Left ventricle myocardium superior (tissue), 1 donor: ENCODE data around the gene ARHGAP28. TPM values are rescaled to one million over a fixed set of nuclear protein-coding genes. Genes with fewer than 3 reads are reported as not detected.

Experiments
- ATAC-seq: fragments of 200-7000 bp; cut with Tn5 transposase; one replicate; pipeline ENCODE4 v1.9.1; 2020; ENCODE audit warnings: mild to moderate bottlenecking, moderate library complexity
- DNase-seq: peaks from one replicate; pipeline ENCODE4 v3.0.0-alpha.2; 2020
- intact Hi-C: fragments of 100-400 bp; cut with micrococcal nuclease; formaldehyde crosslinking; loops from one replicate; pipeline ENCODE4 v1.11.0; 2022
- long read RNA-seq: library from polyadenylated mRNA; unstranded; transcript quantifications from one replicate; pipeline ENCODE4 v2.0.0, GENCODE V29; 2021
- total RNA-seq: library from RNA; stranded (reverse); fragmentation: NEBNext Ultra II Directional; extraction: Animal tissue kit (Norgen Biotek cat#: 25700); gene quantifications from one replicate; pipeline ENCODE4 v1.2.1, GENCODE V29; 2021
- donor health status: DM: no; HTN: yes; CAD: no; lungs with severe emphysema.

Gene ARHGAP28
- total RNA-seq: 1.4 TPM
- long read RNA-seq: 0 reads

DNA sequence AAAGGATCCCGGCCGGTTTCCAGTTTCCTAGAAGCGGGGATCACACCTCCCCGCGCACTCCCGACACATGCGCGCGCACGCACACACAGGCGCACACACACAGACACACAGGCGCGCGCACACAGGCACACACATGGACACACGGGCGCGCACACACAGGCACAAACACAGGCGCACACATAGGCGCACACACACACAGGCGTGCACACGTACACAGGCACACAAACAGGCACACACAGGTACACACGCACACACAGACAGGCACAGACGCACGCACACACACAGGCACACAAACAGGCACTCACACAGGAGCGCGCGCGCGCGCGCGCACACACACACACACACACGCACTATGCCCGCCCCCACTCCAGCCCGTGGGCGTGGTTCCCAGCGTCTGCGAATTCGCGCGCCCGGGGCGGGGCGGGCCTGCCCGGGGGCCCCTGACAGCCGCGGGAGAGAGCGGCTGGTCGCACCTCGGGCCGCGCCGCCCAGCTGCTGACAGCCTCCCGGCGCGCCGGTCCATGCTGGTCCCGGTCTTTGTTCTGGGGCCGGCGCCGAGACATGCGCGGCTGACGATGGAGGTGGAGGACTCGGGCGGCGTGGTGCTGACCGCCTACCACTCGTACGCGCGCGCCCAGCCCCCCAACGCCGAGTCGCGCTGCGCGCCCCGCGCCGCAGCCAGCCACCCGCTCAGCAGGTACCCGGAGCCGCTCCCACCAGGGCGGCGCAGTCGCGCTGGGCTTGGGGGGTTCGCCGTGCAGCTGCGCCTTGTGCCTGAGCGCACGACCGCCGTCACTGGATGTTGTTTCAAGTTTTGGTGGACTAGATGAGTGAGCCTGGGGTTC lies at the start of gene ARHGAP28:
Gene ARHGAP28 (plus strand): TSS at position 470 of the 845 bp plus-strand sequence. CDS start 106 bp downstream, at position 576.
- intact Hi-C loops: no loop called here
- ATAC-seq (peak; percentile 96), DNase-seq (peak; percentile 92)

DNA sequence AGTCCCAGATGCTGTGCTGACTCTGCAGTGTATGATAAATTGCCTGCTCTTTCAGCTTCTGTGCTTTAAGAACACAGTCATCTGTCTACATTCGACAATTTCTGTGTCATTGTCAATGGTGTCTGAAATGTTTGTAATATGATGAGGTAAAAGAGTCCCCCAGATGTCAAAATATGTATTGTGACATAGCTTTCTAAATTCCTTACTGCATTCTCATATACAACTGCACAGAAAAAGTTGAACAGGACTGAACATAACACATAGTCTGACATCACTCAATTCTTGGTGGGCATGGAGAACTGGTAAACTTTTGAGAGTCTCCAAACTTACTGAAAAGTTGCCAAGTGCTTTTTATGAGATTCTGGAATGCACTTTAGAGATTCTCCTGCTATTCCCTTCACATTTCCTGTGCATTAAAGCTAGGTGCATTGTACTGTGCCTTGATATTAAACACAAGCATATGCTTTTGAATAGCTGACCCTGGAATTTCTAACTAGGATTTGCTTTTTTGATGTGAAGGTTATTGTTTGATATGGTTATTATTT lies 48.1 kb upstream of the ARHGAP28 start:
- intact Hi-C loops: no loop called here
- DNase-seq: no peak
- no peak for ATAC-seq

DNA sequence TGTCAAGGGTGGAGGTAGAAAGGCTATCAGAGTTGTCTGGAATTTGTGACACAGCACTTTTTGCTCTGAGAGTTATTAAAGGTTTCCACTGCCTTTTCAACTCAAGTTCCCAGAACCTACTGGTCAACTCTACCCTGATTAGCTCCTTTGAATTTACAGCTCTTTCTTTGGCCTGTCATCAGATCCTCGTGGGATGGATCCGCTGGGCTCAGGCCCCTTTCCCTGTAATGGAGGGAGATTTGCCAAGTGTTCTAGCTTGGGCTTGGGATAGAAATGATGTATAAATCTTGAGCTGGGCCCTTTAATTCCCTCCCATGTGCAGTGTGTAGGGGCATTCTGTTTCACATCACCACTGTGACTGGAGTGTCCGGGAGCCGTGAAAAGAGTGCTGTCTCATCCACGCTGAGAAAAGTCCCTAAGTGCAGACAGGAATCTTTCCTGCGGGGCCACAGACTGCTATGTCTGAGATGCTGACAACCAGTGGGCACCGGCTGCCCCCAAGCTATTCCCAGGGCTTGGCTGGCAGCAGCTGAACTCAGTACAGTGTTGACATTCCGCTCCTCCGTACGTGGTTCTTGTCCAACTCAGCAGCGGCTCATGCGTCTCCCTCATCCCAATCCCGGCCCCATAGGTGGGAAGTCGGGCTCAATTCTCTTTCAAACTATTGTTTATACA lies 46.9 kb upstream of the ARHGAP28 start:
- ATAC-seq: no peak
- DNase-seq: no peak
- intact Hi-C loops: no loop called here

DNA sequence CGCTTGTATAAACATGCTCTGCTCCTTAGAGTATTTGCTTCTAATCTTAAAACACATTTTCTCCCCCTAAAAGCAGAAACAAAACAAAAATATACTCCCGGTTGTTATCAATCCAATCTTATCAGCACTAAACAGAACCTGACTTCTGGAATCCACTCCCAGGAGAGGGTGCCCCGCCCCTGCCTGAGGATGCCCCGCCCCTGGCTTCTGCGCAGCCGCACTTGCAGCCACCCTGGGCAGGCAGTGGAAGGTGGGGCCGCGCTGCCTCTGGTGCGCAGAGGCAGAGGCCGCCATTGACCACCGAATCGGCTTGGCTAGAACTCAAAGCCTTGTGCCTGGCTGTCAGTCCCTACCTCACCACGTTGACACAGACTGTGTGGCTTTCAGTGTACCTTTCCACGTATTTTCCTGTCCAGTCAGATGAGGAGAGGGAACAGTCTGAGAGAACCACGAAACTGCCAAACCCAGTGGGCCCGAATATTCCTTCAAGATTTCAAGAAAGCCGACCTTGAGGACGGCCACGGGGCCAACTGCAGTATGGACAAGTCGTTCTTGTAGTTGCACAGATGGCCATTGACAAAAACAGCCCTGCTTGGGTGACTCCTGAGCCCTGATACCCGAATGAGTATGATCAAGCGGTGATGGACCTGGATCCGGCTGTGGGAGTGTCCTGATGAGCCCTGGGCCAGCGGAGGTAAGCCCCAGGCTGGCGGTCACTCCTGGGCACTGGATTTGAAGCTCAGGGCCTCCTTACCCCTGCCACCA lies 46.2 kb upstream of the ARHGAP28 start:
- intact Hi-C loops: no loop called here

DNA sequence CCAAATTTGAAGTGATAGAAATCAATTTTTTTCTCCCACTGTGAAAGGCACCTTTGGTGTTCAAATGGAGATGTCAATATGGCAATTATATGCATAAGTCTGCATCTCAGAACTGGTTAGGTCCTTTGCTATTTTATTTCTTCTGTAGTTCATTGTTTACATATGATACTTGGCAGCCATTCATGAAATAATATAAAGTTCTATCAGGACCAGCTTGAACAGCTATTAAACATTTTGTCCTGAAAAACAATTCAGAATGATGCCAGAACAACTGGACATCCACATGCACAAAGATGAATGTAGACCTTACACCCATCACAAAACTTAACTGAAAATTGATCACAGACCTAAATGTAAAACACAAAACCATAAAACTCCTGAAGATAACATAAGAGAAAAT lies 41.8 kb upstream of the ARHGAP28 start:
- intact Hi-C loops: no loop called here
- no peak for DNase-seq
- ATAC-seq: no peak

More for the DNA sequence above, 46.2 kb upstream of the ARHGAP28 start:
- no peak for DNase-seq
- no peak for ATAC-seq

GRCh38 chr18:6708890-6709289 lies 20.6 kb upstream of the ARHGAP28 start:
- DNase-seq (no peak), ATAC-seq (no peak)
- intact Hi-C loops: no loop called here

DNA sequence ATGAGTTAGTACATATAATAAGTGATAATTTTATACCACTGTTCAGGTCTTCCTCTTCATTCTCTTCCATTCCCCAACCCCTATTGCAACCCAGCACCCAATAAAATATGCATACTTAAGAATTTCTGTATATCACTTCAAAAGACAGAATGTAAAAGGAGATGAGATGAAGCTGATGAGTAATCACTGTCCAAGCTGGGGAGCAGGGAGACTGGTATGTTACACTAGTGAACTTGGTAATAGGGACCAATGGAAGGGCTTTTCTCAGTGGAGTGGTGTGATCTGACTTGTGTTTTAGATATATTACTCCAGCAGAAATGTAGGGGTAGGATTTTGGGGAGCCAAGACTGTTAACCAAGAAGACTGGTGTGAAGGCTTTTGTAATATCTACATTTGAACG lies 18.0 kb upstream of the ARHGAP28 start:
- no peak for ATAC-seq
- intact Hi-C loops: no loop called here
- no peak for DNase-seq

GRCh38 chr18:6712401-6712800 lies 17.1 kb upstream of the ARHGAP28 start:
- no peak for ATAC-seq
- DNase-seq: no peak
- intact Hi-C loops: no loop called here

DNA sequence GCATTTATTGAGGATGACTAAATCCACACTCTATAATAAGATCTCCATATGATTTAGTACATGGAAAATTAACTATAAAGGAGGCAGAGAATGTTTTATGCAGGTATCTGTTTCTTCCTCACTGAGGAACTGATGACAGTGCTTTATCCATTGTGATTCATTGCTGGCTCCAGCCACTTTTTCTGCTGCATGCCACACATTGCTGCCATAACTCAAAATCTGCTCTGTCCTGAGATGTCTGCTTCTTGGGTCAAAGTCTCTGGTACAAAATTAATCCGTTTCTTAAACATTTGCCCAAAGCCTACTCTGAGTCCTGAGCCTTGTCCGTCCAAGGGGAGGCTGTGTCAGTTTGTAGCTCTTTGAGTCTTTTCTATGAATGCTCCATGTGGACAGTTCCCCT lies 15.5 kb upstream of the ARHGAP28 start:
- intact Hi-C loops: no loop called here
- ATAC-seq (no peak), DNase-seq (no peak)

GRCh38 chr18:6718267-6718666 lies 11.2 kb upstream of the ARHGAP28 start:
- no peak for ATAC-seq
- no peak for DNase-seq
- intact Hi-C loops: no loop called here

DNA sequence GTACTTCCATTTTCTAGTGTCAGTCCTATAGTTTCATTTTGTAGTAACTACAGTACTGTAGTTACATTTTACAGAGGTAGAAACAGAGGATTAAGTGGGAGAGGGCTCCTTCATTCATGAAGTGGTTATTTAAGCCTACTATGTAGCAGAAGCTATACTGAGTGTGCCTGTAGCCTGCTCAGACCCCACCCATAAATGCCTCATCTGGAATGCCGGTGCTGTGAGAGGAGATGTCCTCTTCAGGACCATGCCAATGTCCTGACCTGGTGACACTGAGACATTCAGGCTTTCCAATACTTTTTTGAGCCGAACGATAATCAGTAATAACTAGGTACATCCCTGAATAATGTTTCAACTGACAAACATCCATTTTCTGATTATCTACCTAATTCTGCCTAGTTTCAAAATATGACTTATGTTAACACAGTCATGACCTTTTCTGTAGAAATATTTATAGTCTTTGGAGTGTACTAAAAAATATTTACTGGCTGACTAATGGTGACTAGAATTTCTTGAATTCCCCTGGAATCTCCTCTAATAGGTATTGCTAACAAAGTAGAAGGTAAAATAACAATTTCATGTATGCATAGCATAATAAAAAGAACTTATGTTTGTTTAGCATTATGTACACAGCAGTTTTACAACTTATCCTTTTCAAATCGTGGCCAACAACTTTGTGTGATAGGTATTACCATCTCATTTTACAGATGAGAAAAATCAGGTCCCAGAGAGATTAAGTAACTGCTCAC lies 10.2 kb upstream of the ARHGAP28 start:
- DNase-seq (no peak), ATAC-seq (no peak)
- intact Hi-C loops: no loop called here

- DNase-seq (no peak), ATAC-seq (no peak)
- intact Hi-C loops: no loop called here
These were observed 9.4 kb upstream of the ARHGAP28 start for GRCh38 chr18:6719910-6720683.

- ATAC-seq: no peak
- intact Hi-C loops: no loop called here
- DNase-seq: no peak
These were observed 7.8 kb upstream of the ARHGAP28 start for GRCh38 chr18:6721755-6722154.

- DNase-seq (no peak), ATAC-seq (peak; percentile 54)
- intact Hi-C loops: no loop called here
These were observed 6.8 kb upstream of the ARHGAP28 start for GRCh38 chr18:6722690-6723089.

DNA sequence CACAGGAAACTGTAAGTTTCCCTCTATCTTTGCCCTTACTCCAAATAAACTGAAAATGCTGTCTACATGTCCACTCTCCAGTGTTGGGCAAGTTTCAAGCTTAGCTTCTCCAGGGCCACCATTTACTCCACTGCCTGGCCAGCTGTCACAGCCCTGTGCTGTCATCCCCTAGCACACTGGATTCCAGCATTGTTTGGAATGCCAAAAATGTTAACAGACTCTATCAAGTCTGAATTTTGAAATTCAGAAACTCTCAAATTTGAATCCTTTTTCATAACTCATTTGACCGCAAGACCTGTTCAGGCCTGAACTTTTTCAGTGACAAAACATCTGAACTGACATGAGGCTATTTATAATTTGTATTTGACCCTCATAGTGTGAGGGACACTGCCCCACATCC lies 5.2 kb upstream of the ARHGAP28 start:
- ATAC-seq (no peak), DNase-seq (no peak)
- intact Hi-C loops: no loop called here

- ATAC-seq (no peak), DNase-seq (no peak)
- intact Hi-C loops: no loop called here
These were observed 1.2 kb upstream of the ARHGAP28 start for GRCh38 chr18:6728331-6728730.

DNA sequence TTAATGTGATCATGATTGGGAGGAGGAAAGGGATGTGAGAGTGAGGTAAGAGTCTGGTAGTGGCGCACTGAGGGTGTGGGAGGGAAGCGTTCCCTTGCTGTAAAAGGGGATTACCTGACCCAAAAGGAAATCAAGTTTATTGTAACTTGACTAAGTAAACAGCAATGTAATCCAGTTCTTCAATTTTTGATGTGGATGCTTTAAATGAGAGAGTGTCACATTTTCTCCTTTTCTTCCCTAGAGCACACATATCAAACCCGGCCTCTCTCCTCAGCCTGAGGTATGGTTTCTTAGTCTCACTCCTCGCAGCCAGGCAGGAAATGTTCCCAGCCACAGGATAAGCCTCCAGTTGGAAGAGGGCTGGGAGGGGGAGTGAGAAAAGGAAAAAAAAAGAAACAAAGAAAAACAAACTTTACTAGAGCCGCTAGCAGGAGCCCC lies 688 bp upstream of the ARHGAP28 start:
- intact Hi-C loops: no loop called here
- no peak for ATAC-seq

More for the DNA sequence above, 688 bp upstream of the ARHGAP28 start:
- no peak for DNase-seq
